ENCODE measurements around the gene DISP2.

The DISP2 gene

DNA sequence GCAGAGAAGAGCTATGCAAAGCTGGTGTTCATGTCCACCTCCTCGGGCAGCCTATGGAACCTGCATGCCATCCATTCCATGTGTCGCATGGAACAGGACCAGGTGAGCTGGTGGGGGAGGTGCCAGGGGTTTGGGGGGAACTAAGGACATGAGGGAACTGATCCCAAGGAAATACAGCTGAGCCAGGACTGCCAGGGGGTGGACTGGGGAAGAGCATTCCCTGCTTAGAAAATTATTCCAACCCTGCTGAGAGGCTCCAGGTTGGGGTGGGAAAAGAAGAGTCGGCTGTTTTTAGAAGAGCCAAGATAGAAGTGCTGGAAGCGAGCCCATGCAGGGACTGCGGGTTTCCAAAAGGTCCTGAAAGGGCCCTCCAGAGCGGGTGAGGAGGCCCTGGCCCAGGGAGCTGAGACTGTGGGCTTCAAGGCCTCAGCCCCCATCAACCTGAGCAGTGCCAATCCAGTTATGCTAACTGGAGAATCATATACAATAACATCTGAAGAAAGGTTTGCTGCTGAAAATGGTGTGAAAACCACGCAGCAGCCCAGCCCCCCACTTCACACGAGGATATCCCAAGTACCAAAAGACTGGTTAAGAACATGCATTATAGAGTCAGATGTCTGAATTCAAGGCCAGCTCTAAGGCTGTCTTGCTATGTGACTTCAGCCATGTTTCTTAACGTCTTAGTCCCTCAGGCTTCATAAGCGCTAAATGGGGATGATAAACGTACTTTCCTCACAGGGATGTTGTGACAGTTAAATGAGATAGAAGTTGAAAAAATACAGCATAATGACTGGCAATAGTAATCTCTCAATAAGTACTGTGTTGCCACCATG lies 7.8 kb downstream of the DISP2 start:
- no peak for DNase-seq

DNA sequence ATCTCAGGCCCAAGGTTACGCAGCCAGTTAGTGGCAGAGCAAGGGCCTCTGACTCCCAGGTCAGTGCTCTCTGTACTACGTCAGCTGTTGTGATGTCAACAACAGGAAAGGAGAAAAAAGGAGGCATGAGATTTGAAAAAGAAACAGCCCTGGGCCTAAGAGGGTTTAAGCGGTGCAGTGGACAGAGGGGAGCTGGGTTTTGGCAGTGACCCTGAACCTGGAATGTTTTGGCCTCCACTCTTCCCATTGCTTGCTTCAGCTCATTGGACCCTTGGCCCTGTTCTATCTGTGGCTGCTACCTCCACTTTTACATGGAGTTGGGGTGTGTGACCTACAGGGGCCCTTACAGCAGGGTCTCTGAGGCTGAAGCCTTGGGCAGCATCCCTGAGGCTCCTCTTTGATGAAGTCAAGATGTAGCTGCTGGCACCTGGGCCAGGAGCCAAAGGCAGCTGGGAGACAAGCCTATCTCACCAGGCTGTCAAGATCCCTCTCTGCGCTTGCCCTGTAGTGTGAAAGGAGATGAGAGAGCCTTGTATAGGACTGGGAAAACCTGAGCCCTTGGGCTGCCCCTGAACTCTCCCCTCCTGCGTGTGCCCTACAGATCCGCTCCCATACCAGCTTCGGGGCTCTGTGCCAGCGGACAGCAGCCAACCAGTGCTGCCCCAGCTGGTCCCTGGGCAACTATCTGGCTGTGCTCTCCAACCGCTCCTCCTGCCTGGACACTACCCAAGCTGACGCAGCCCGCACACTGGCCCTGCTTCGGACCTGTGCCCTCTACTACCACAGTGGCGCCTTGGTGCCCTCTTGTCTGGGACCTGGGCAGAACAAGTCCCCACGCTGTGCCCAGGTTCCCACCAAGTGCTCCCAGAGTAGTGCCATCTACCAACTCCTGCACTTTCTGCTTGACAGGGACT lies 8.7 kb downstream of the DISP2 start:
- no peak for DNase-seq

DNA sequence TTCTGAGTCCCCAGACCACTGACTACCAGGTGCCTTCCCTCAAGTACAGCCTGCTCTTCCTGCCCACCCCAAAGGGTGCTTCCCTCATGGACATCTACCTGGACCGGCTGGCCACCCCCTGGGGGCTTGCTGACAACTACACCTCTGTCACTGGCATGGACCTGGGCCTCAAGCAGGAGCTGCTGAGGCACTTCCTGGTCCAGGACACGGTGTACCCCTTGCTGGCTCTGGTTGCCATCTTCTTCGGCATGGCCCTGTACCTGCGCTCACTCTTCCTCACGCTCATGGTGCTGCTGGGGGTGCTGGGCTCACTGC lies 9.3 kb downstream of the DISP2 start:
- no peak for DNase-seq

DNA sequence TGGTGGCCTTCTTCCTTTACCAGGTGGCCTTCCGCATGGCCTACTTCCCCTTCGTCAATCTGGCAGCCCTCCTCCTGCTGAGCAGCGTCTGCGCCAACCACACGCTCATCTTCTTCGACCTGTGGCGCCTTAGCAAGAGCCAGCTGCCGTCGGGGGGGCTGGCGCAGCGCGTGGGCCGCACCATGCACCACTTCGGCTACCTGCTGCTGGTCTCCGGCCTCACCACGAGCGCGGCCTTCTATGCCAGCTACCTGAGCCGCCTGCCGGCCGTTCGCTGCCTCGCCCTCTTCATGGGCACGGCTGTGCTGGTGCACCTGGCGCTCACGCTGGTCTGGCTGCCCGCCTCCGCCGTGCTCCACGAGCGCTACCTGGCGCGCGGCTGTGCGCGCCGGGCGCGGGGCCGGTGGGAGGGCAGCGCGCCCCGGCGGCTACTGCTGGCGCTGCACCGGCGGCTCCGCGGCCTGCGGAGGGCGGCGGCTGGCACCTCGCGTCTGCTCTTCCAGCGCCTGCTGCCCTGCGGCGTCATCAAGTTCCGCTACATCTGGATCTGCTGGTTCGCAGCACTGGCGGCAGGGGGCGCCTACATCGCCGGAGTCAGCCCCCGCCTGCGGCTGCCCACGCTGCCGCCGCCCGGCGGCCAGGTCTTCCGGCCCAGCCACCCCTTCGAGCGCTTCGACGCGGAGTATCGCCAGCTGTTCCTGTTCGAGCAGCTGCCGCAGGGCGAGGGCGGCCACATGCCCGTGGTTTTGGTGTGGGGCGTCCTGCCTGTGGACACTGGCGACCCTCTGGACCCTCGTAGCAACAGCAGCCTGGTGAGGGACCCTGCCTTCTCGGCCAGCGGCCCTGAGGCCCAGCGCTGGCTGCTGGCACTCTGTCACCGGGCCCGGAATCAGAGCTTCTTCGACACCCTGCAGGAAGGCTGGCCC lies 9.9 kb downstream of the DISP2 start:
- peak; percentile 93 for DNase-seq

DNA sequence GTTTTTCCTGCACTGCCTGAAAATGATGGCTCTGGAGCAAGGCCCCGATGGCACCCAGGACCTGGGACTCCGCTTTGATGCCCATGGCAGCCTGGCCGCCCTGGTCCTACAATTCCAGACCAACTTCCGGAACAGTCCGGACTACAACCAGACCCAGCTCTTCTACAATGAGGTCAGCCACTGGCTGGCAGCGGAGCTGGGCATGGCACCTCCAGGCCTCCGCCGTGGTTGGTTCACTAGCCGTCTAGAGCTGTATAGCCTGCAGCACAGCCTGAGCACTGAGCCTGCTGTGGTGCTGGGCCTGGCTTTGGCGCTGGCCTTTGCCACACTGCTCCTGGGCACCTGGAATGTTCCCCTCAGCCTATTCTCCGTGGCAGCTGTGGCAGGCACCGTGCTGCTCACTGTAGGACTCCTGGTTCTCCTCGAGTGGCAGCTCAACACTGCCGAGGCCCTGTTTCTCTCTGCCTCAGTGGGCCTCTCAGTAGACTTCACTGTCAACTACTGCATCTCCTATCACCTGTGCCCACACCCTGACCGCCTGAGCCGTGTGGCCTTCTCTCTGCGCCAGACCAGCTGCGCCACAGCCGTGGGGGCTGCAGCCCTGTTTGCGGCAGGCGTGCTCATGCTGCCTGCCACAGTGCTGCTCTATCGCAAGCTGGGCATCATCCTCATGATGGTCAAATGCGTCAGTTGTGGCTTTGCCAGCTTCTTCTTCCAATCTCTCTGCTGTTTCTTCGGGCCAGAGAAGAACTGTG lies 10.9 kb downstream of the DISP2 start:
- no peak for DNase-seq

DNA sequence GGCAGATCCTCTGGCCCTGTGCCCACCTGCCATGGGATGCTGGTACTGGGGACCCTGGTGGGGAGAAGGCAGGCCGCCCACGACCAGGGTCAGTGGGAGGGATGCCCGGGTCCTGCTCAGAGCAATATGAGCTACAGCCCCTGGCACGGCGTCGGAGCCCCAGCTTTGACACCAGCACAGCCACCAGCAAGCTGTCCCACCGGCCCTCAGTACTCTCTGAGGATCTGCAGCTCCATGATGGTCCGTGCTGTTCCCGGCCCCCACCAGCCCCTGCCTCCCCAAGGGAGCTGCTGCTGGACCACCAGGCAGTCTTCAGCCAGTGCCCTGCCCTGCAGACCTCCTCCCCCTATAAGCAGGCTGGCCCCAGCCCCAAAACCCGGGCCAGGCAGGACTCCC lies 11.5 kb downstream of the DISP2 start:
- DNase-seq = no peak

DNA sequence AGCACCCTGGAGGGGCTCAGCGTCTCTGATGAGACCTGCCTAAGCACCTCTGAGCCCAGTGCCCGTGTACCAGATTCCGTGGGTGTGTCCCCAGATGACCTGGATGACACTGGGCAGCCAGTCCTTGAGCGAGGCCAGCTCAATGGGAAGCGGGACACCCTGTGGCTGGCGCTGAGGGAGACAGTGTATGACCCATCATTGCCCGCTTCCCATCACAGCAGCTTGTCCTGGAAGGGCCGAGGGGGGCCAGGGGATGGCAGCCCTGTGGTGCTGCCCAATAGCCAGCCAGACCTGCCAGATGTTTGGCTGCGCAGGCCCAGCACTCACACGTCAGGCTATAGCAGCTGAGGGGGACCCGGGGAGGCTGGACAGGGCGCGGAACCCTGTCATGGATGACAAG lies 12.0 kb downstream of the DISP2 start:
- DNase-seq = no peak

DNA sequence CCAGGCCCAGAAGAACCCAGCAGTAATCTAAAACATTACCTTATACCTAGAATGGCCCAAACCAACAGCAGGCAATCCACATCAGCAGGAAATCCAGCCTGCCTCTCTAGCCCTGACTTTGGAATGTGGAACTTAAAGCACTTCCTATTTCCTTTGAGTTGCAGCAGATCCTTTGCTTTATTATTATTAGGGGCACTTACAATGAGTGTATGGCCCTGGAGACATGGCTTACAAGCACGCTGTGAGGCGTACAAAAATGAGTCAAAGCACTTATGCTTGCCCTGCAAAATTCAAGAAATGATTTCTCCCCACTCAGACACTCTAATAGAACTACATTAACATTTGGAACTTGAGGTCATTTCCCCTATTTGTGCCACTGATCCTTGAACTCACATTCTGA lies 15.0 kb downstream of the DISP2 start:
- DNase-seq = no peak

DNA sequence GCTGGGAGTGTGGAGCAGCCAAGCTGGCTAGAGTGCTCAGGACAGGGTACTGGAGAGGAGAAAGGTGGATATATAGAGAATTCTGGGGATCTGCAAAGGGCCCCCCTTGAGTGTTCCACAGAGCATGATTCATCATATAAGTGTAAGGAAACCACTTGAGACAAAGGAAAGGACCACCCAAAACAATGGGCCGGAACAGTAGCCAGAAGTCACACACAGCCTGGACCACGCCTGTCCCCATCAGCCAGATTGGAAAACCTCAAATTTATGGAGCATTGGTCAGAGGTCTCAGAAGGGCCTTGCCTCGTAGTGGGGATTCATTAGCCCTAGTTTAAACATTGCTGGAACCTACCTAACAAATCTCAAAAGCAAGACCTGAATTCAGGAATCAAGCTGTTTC lies 19.6 kb downstream of the DISP2 start:
- no peak for DNase-seq

DNA sequence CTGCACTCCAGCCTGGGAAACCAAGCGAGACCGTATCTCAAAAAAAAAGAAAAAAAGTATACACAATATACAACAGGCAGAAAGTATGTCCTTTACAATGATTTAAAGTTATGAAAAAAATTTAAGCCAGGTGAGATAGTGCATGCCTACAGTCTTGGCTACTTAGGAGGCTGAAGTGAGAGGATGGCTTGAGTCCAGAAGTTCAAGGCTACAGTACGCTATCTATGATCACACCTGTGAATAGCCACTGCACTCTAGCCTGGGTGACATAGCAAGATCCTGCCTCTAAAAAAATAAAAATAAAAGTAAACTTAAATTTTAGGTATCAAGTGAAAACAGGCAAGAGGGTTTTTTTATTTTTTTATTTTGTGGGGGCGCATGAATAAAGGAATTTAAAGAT lies 21.4 kb downstream of the DISP2 start:
- DNase-seq = no peak

DNA sequence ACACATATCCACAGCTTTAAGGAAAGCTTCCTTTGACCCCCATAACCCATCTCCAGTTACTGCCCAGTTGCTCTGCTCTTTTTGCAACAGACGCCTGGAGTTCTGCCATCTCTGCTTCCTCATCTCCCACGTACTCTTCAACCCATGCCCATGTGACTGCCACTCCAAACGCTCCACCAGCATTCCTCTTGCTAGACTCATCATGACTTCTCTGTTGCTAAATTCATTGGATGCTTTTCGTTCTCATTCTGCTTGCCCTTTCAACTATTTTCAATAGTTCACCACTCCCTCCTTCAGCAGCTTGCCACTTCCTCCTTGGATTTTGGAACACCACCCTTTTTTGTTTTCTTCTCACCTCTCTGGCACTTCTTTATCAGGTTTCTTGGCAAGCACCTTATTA lies 21.8 kb downstream of the DISP2 start:
- DNase-seq = no peak

DNA sequence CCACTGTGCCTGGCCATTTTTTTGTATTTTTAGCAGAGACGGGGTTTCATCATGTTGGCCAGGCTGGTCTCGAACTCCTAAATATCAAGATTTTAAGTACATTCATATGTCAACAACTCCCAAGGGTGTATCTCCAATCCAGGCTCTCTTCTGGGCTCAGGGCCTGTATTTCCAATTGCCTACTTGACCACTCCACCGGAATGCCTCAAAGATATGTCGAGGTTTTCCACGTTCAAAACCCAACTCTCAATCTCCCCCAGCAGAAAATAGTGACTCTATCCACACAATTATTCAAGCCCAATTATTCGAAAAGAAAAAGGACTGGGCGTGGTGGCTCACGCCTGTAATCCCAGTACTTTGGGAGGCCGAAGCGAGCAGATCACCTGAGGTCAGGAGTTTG lies 22.6 kb downstream of the DISP2 start:
- DNase-seq = no peak

DNA sequence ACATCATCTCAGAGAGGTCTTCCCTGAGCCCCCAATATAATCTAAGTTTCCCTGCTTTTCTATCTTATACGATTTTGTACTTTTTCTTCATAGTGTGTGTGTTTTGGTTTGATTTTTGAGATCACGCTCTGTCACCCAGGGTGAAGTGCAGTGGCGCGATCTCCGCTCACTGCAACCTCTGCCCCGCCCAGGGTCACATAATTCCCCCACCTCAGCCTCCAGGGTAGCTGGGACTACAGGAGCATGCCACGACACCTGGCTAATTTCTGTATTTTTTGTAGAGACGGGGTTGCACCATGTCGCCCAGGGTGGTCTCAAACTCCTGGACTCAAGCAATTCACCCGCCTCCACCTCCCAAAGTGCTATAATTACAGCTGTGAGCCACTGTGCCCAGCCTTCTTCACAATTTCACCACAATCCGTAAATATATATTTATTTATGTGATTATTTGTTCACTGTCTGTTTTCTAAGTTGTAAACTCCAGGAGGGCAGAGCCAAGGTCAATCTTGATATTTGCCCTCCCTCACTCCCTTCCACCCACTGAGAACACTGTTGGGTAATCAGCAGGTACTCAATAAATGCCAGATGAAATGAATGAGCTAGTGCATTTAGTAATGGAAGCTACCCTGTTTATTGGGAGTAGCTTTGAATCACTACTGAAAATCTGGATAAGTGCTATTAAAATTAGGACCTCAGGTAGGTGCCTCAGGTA lies 24.0 kb downstream of the DISP2 start:
- DNase-seq = no peak

DNA sequence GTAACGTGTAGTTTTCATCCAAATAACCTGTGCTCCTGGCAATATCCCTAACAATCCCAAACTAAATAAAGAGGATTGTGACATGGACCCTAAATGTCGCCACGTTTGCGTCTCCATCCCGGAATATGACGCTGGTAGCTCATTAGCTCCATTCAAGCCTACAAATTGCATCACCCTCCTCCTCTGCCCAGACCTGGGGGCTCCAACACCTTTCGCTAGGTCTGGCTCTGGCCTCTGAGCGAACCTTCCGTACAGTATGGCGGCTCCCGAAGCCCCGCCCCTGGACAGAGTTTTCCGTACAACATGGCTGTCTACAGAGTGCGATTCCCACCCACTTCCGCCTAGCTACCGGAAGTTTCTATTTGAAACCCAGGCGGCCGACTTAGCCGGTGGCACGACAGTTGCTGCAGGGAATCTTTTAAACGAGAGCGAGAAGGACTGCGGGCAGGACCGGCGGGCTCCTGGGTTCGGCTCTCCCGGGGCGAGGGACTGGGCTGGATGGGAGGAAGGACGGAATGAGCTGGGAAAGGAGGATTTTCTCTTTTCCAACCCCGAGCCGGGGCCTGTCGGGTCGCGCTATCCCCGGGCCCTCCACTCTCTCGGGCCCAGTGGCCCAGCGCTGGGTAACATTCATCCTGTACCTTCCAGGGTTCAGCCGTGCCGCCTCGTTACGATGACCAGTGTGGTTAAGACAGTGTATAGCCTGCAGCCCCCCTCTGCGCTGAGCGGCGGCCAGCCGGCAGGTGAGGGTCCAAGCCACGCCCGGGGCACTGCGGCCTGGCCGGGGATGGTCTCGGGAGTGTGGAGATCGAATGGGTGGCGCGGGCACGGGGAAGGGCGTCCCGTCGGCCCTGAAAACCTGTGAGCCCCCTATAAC lies 24.8 kb downstream of the DISP2 start, which contains the start of gene KNSTRN:
Gene KNSTRN (plus strand): TSS at position 142 of the 877 bp plus-strand sequence. CDS start 115 bp downstream, at position 257.
- peak; percentile 91 for DNase-seq

DNA sequence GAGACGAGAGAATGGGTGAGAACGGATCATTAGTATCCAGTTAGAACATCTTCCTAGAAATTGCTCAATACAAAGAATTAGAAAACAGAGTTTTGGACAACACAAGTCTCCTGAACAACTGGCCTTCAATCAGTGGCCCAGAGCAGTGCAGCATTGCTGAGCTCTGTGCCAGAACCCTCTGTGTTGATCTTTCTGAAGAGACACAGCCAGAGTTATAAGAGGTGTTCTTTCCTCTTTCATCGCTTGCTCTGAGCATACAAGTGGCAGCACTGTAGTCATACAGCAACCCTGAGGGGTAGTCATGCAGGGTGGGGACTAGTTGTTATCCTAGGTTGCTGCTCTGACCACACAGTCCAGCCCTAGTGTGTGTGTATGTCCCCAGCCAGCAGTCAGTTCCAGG lies 28.5 kb downstream of the DISP2 start:
- DNase-seq = no peak

DNA sequence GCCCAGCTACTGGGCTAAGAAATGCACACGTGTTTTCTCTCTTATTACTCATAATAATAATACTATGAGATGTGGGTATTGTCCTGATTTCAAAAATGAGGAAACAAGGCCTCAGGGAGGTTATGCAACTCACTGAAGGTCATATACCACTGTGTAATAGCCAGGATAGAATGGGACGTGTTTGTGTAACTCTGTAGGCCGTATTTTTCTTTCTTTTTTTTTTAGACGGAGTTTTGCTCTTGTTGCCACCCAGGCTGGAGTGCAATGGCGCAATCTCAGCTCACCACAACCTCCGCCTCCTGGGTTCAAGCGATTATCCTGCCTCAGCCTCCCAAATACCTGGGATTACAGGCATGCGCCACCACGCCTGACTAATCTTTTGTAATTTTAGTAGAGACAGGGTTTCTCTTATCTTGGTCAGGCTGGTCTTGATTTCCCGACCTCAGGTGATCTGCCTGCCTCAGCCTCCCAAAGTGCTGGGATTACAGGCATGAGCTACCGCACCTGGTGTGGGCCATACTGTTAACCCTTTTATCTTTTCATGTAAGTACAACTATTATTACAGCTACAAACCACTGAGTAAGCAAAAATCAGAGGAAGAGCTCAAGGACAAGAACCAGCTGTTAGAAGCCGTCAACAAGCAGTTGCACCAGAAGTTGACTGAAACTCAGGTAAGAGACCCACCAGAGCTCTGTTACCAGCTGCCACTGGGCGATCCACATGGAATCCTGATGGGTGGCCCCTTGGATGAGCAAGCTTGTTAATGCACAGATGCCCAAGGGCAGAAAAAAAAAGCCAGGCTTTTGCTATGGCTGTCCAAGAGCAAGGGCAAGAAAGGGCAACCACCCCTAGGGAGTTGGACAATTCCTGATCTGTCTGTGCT lies 31.2 kb downstream of the DISP2 start:
- DNase-seq = peak; percentile 25

DNA sequence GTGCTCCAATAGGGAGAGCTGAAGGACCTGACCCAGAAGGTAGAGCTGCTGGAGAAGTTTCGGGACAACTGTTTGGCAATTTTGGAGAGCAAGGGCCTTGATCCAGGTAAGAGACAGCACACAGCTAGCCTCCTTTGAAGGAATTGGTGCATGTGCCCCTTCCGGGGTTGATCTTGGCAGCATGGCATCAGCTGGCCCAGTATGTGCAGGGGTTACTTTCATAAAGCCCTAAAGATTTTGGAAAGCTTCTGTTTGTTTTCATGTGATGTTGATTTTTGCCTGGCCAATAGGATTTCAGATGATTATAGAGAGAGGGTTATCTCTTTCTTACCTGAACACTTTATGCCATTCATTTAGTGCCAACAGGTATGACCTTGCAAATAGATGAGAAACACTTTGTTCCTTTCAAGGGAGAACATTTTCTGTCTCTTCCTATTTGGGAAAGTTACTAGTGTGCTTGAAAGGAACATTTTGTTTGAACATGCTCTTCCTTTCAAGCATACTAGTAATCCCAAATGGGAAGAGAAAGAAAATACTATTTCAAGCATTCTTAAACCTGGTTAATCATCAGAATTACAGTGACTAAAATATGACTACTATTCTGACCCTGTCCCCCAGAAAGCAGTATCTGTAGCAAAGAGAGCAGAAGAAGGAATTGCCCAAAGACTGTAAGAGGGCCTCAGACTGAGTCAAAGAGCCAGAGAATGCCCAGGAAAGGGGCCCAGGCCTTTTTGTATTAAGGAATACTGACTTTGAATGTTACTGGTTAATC lies 32.0 kb downstream of the DISP2 start:
- no peak for DNase-seq

All from CD4-positive, alpha-beta T cell treated with Interferon gamma for 1 hour (primary cell).